WTC11 (cell line): ENCODE measurements around the gene GGACT. TPM values are rescaled to one million over a fixed set of nuclear protein-coding genes. Genes with fewer than 3 reads are reported as not detected.

Experiments used
- ATAC-seq: fragments of 200-7000 bp; cut with Tn5 transposase; 2 replicates; pipeline ENCODE4 v1.10.0; 2021; ENCODE audit warnings: mild to moderate bottlenecking, moderate library complexity
- CTCF ChIA-PET: fragments of 300-600 bp; sonication (Branson Sonifier 250); formaldehyde crosslinking; loops from one replicate; lab custom pipeline; 2021; ENCODE audit warnings: antibody characterized with exemption; lab: Charles Lee
- POLR2A ChIA-PET: fragments of 350-600 bp; sonication (Branson Sonifier 250); formaldehyde crosslinking; loops from one replicate; lab custom pipeline; 2021; ENCODE audit warnings: antibody characterized with exemption; lab: Charles Lee
- DNase-seq: peaks from one replicate; pipeline ENCODE4 v3.0.0; 2021; ENCODE audit warnings: low spot score
- H3K27ac Mint-ChIP-seq: 2 replicates; pipeline ENCODE4 v1.8.0; 2021; ENCODE audit warnings: mixed read lengths
- H3K27me3 Mint-ChIP-seq: 2 replicates; pipeline ENCODE4 v1.8.0; 2021; ENCODE audit warnings: low read depth, mild to moderate bottlenecking, moderate library complexity, mixed read lengths
- H3K36me3 Mint-ChIP-seq: 2 replicates; pipeline ENCODE4 v1.8.0; 2021; ENCODE audit warnings: mixed read lengths
- H3K4me1 Mint-ChIP-seq: 2 replicates; pipeline ENCODE4 v1.8.0; 2022; ENCODE audit warnings: mixed read lengths
- H3K4me3 Mint-ChIP-seq: 2 replicates; pipeline ENCODE4 v1.8.0; 2021; ENCODE audit warnings: mild to moderate bottlenecking, moderate library complexity, mixed read lengths
- H3K9me3 Mint-ChIP-seq: 2 replicates; pipeline ENCODE4 v1.8.0; 2021; ENCODE audit warnings: mixed read lengths
- ESRRA ChIP-seq: sonication (generic); formaldehyde crosslinking; IDR thresholded peaks from 2 replicates; pipeline ENCODE4 v1.8.1; 2022; ENCODE audit warnings: mild to moderate bottlenecking, missing genetic modification reagents, borderline replicate concordance
- FOXJ3 ChIP-seq: sonication (generic); formaldehyde crosslinking; IDR thresholded peaks from 2 replicates; pipeline ENCODE4 v1.9.0; 2021; ENCODE audit warnings: missing genetic modification reagents, mild to moderate bottlenecking, borderline replicate concordance
- JAZF1 ChIP-seq: fragments of 250-450 bp; sonication (Bioruptor Pico); IDR thresholded peaks from 2 replicates; pipeline ENCODE4 v1.9.0; 2021; ENCODE audit warnings: moderate library complexity, mild to moderate bottlenecking, inconsistent platforms
- KAT7 ChIP-seq: sonication (generic); formaldehyde crosslinking; IDR thresholded peaks from 2 replicates; pipeline ENCODE4 v1.8.1; 2023; ENCODE audit warnings: missing genetic modification reagents, mild to moderate bottlenecking, borderline replicate concordance
- MXD4 ChIP-seq: fragments of 250-450 bp; sonication (Bioruptor Pico); IDR thresholded peaks from 2 replicates; pipeline ENCODE4 v1.8.0; 2021; ENCODE audit warnings: mild to moderate bottlenecking, moderate library complexity, borderline replicate concordance
- NFYB ChIP-seq: sonication (generic); formaldehyde crosslinking; conservative IDR thresholded peaks from 2 replicates; pipeline ENCODE4 v1.8.0; 2022; ENCODE audit warnings: low read depth, missing genetic modification reagents
- TEAD1 ChIP-seq: sonication (generic); formaldehyde crosslinking; IDR thresholded peaks from 2 replicates; pipeline ENCODE4 v1.8.0; 2022; ENCODE audit warnings: mild to moderate bottlenecking, missing genetic modification reagents
- ZNF138 ChIP-seq: sonication (generic); formaldehyde crosslinking; conservative IDR thresholded peaks from 2 replicates; pipeline ENCODE4 v1.8.1; 2022; ENCODE audit warnings: mild to moderate bottlenecking, moderate library complexity, missing genetic modification reagents
- total RNA-seq: library from RNA; stranded (reverse); gene quantifications from 3 replicates; pipeline ENCODE4 v1.2.3, GENCODE V29; 2021
- TF ChIP-seq, protein P1 (sequence below): sonication (generic); formaldehyde crosslinking; IDR thresholded peaks from 2 replicates; pipeline ENCODE4 v1.8.1; 2022; ENCODE audit warnings: mild to moderate bottlenecking, missing genetic modification reagents, moderate library complexity, borderline replicate concordance
- TF ChIP-seq, protein P2 (sequence below): sonication (generic); formaldehyde crosslinking; IDR thresholded peaks from 2 replicates; pipeline ENCODE4 v1.8.0; 2022; ENCODE audit warnings: mild to moderate bottlenecking, missing genetic modification reagents
- TF ChIP-seq, protein P3 (sequence below): fragments of 250-450 bp; sonication (Bioruptor Pico); IDR thresholded peaks from 2 replicates; pipeline ENCODE4 v1.8.0; 2021; ENCODE audit warnings: mild to moderate bottlenecking
- TF ChIP-seq, protein P4 (sequence below): sonication (generic); formaldehyde crosslinking; IDR thresholded peaks from 2 replicates; pipeline ENCODE4 v1.8.0; 2023; ENCODE audit warnings: missing genetic modification reagents, mild to moderate bottlenecking, borderline replicate concordance
- TF ChIP-seq, protein P5 (sequence below): sonication (generic); formaldehyde crosslinking; IDR thresholded peaks from 2 replicates; pipeline ENCODE4 v1.8.1; 2023; ENCODE audit warnings: mild to moderate bottlenecking, missing genetic modification reagents, borderline replicate concordance
- TF ChIP-seq, protein P6 (sequence below): fragments of 250-450 bp; sonication (Bioruptor Pico); IDR thresholded peaks from 2 replicates; pipeline ENCODE4 v2.1.2; 2022; ENCODE audit warnings: mild to moderate bottlenecking, moderate library complexity
- TF ChIP-seq, protein P7 (sequence below): fragments of 250-450 bp; sonication (Bioruptor Pico); IDR thresholded peaks from 2 replicates; pipeline ENCODE4 v1.9.0; 2021; ENCODE audit warnings: moderate library complexity, mild to moderate bottlenecking, inconsistent platforms, borderline replicate concordance

The GGACT gene
- total RNA-seq, 1 experiment from 2014 or later = 2.4 TPM

DNA sequence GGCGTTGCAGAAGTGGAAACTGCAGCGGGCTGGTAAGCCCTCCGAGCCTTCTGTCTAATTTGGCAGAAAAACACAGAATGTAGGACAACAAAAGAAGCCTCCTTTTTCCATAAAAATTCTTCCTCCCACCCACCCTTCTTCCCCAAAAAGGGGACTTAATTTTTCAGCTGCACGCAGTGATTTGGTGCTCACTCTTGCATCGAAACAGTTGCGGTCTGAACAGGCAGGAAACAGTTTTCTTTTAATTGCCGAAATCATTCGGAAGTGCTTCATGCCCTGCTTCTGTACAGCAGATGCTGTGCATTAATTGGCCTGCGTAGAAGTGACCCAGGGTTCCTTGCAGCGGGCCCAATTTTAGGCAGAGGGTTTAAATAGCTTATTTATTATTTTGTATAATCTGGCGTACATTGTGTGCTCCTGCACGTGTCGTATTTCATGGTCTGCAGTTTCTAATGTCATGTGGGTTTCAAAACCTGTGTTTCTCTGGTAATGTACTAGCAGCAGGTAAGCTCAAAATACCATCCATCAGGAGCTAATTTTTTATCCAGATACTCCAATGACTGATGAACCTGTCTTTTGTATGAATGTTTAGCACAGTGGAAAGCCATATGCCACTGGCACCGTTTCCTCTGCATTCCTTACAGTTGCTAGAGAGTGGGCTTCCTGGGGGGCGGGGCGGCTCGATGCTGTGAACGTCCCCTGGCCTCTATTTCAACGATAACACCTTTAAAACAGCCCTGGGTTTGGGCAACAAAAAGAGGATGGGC is 66.6 kb downstream of the GGACT start:
- Mint-ChIP-seq H3K4me3 (no peak overlapping the region), H3K27ac (no peak overlapping the region)
- ChIA-PET POLR2A (no interaction called here), CTCF (no interaction called here)
- no peak for TF ChIP-seq ZNF138 (CRISPR knock-in tag)
- TF ChIP-seq, all 79 proteins: peak for 0
- H3K36me3 Mint-ChIP-seq = no peaks in the 10 kb centered on the region
- DNase-seq = no peak
- H3K9me3 Mint-ChIP-seq = no peaks in the 10 kb centered on the region
- ATAC-seq = no peak
- H3K4me1 Mint-ChIP-seq = peaks cover 70% of the 10 kb centered on the region
- H3K27me3 Mint-ChIP-seq = no peaks in the 10 kb centered on the region

DNA sequence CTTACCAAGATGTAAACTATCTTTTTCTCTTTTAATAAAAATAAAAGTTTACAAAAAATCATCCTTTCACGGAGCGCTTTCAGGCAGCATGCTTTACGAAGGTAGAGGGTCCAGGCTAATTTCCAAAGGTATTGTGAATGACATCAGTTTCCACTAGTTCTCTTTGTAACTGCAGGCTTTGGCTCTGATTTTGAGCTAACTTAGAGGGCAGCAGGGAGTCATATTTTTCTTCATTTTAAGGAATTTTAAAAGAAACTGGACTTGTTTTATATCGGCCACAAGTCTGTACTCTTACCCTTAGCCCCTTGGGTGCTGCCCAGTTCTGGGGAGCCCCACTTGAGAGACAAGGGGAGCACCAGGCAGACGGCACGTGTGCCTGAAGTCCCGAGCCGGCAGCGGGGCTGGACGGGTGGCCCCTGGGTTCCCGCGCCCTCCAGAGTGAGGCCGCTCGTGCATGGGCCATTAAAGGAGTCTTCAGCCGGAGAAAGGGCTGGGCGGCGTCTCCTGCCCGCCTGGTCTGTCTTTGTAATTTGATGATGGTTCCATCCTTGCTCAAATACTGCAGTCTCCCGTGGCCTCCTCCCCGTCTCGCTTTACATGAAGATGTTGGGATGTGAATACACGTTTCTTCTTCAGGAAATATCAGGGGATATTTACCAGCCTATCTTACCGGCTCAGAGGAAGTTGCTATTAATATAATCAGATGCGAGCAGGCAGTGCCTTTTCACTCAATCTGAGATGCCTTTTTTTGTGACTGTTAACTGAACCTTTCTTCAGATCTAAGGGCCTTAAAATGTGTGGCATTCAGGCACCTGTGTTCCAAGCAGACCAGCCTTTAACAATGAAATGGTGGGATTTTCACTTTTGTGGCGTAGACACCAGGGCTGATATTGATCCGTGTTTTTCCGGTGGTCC is 67.4 kb downstream of the GGACT start:
- ChIA-PET POLR2A (no interaction called here), CTCF (interaction anchor here (0.5 to 0.7 kb wide), 2 partner anchors 30 to 1444 kb away, joined by 3 read pairs; no protein-coding TSS in a partner anchor)
- peak overlapping the region; percentile 25 for H3K4me3 Mint-ChIP-seq
- no peaks in the 10 kb centered on the region for H3K36me3 Mint-ChIP-seq
- no peak overlapping the region for H3K27ac Mint-ChIP-seq
- peak; percentile 58 for DNase-seq
- no peaks in the 10 kb centered on the region for H3K27me3 Mint-ChIP-seq
- peak; percentile 83 for ATAC-seq
- H3K9me3 Mint-ChIP-seq = no peaks in the 10 kb centered on the region
- peaks cover 70% of the 10 kb centered on the region for H3K4me1 Mint-ChIP-seq
- TF ChIP-seq JAZF1 (CRISPR knock-in tag) (no peak), MXD4 (CRISPR knock-in tag) (no peak), ESRRA (no peak), KAT7 (CRISPR knock-in tag) (no peak), TEAD1 (CRISPR knock-in tag) (no peak), FOXJ3 (CRISPR knock-in tag) (no peak), NFYB (CRISPR knock-in tag) (no peak)
- TF ChIP-seq, protein P1, sequence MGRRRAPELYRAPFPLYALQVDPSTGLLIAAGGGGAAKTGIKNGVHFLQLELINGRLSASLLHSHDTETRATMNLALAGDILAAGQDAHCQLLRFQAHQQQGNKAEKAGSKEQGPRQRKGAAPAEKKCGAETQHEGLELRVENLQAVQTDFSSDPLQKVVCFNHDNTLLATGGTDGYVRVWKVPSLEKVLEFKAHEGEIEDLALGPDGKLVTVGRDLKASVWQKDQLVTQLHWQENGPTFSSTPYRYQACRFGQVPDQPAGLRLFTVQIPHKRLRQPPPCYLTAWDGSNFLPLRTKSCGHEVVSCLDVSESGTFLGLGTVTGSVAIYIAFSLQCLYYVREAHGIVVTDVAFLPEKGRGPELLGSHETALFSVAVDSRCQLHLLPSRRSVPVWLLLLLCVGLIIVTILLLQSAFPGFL (CRISPR knock-in tag) = no peak
- TF ChIP-seq, protein P2, sequence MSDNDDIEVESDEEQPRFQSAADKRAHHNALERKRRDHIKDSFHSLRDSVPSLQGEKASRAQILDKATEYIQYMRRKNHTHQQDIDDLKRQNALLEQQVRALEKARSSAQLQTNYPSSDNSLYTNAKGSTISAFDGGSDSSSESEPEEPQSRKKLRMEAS (CRISPR knock-in tag) = peak; percentile 50; the same call in 1 of the 2 replicates
- TF ChIP-seq, protein P3, sequence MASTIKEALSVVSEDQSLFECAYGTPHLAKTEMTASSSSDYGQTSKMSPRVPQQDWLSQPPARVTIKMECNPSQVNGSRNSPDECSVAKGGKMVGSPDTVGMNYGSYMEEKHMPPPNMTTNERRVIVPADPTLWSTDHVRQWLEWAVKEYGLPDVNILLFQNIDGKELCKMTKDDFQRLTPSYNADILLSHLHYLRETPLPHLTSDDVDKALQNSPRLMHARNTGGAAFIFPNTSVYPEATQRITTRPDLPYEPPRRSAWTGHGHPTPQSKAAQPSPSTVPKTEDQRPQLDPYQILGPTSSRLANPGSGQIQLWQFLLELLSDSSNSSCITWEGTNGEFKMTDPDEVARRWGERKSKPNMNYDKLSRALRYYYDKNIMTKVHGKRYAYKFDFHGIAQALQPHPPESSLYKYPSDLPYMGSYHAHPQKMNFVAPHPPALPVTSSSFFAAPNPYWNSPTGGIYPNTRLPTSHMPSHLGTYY (CRISPR knock-in tag) = no peak
- TF ChIP-seq, protein P4, sequence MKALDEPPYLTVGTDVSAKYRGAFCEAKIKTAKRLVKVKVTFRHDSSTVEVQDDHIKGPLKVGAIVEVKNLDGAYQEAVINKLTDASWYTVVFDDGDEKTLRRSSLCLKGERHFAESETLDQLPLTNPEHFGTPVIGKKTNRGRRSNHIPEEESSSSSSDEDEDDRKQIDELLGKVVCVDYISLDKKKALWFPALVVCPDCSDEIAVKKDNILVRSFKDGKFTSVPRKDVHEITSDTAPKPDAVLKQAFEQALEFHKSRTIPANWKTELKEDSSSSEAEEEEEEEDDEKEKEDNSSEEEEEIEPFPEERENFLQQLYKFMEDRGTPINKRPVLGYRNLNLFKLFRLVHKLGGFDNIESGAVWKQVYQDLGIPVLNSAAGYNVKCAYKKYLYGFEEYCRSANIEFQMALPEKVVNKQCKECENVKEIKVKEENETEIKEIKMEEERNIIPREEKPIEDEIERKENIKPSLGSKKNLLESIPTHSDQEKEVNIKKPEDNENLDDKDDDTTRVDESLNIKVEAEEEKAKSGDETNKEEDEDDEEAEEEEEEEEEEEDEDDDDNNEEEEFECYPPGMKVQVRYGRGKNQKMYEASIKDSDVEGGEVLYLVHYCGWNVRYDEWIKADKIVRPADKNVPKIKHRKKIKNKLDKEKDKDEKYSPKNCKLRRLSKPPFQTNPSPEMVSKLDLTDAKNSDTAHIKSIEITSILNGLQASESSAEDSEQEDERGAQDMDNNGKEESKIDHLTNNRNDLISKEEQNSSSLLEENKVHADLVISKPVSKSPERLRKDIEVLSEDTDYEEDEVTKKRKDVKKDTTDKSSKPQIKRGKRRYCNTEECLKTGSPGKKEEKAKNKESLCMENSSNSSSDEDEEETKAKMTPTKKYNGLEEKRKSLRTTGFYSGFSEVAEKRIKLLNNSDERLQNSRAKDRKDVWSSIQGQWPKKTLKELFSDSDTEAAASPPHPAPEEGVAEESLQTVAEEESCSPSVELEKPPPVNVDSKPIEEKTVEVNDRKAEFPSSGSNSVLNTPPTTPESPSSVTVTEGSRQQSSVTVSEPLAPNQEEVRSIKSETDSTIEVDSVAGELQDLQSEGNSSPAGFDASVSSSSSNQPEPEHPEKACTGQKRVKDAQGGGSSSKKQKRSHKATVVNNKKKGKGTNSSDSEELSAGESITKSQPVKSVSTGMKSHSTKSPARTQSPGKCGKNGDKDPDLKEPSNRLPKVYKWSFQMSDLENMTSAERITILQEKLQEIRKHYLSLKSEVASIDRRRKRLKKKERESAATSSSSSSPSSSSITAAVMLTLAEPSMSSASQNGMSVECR (CRISPR knock-in tag) = no peak
- TF ChIP-seq, protein P5, sequence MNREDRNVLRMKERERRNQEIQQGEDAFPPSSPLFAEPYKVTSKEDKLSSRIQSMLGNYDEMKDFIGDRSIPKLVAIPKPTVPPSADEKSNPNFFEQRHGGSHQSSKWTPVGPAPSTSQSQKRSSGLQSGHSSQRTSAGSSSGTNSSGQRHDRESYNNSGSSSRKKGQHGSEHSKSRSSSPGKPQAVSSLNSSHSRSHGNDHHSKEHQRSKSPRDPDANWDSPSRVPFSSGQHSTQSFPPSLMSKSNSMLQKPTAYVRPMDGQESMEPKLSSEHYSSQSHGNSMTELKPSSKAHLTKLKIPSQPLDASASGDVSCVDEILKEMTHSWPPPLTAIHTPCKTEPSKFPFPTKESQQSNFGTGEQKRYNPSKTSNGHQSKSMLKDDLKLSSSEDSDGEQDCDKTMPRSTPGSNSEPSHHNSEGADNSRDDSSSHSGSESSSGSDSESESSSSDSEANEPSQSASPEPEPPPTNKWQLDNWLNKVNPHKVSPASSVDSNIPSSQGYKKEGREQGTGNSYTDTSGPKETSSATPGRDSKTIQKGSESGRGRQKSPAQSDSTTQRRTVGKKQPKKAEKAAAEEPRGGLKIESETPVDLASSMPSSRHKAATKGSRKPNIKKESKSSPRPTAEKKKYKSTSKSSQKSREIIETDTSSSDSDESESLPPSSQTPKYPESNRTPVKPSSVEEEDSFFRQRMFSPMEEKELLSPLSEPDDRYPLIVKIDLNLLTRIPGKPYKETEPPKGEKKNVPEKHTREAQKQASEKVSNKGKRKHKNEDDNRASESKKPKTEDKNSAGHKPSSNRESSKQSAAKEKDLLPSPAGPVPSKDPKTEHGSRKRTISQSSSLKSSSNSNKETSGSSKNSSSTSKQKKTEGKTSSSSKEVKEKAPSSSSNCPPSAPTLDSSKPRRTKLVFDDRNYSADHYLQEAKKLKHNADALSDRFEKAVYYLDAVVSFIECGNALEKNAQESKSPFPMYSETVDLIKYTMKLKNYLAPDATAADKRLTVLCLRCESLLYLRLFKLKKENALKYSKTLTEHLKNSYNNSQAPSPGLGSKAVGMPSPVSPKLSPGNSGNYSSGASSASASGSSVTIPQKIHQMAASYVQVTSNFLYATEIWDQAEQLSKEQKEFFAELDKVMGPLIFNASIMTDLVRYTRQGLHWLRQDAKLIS = peak; percentile 56; the same call in 1 of the 2 replicates
- TF ChIP-seq, protein P6, sequence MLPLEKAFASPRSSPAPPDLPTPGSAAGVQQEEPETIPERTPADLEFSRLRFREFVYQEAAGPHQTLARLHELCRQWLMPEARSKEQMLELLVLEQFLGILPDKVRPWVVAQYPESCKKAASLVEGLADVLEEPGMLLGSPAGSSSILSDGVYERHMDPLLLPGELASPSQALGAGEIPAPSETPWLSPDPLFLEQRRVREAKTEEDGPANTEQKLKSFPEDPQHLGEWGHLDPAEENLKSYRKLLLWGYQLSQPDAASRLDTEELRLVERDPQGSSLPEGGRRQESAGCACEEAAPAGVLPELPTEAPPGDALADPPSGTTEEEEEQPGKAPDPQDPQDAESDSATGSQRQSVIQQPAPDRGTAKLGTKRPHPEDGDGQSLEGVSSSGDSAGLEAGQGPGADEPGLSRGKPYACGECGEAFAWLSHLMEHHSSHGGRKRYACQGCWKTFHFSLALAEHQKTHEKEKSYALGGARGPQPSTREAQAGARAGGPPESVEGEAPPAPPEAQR (CRISPR knock-in tag) = no peak
- TF ChIP-seq, protein P7, sequence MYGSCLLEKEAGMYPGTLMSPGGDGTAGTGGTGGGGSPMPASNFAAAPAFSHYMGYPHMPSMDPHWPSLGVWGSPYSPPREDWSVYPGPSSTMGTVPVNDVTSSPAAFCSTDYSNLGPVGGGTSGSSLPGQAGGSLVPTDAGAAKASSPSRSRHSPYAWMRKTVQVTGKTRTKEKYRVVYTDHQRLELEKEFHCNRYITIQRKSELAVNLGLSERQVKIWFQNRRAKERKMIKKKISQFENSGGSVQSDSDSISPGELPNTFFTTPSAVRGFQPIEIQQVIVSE (CRISPR knock-in tag) = no peak
